ELF-1 (cell line): Measurements from ENCODE around the gene PMEPA1.

Experiments used
- DNase-seq: peaks from one replicate; pipeline ENCODE4 v3.0.0-alpha.2; 2016; ENCODE audit warnings: low read depth, low spot score

Gene PMEPA1

GRCh38 chr20:57610261-57610952 lies 99.4 kb downstream of the PMEPA1 start:
- peak; percentile 51 for DNase-seq

- DNase-seq, result no peak
These were observed 100.0 kb downstream of the PMEPA1 start for GRCh38 chr20:57609842-57610167.

GRCh38 chr20:57609086-57609841 lies 100.6 kb downstream of the PMEPA1 start:
- DNase-seq, result no peak

- DNase-seq, result no peak
These were observed 101.3 kb downstream of the PMEPA1 start for GRCh38 chr20:57608516-57608915.

GRCh38 chr20:57605878-57606277 lies 103.9 kb downstream of the PMEPA1 start:
- DNase-seq, result no peak

- DNase-seq, result no peak
These were observed 104.8 kb downstream of the PMEPA1 start for GRCh38 chr20:57605045-57605444.

GRCh38 chr20:57603120-57603519 lies 106.7 kb downstream of the PMEPA1 start:
- no peak for DNase-seq

GRCh38 chr20:57601737-57602136 lies 108.1 kb downstream of the PMEPA1 start:
- DNase-seq, result no peak

GRCh38 chr20:57601211-57601570 lies 108.6 kb downstream of the PMEPA1 start:
- DNase-seq, result no peak

- DNase-seq, result no peak
These were observed 109.2 kb downstream of the PMEPA1 start for GRCh38 chr20:57600320-57601210.

GRCh38 chr20:57598491-57598890 lies 111.3 kb downstream of the PMEPA1 start:
- DNase-seq, result no peak
